GM12878 (cell line): ENCODE data around the gene FCN2. TPM values are rescaled to one million over a fixed set of nuclear protein-coding genes. Genes with fewer than 3 reads are reported as not detected.

ENCODE experiments used
- ATAC-seq: fragments of 200-7000 bp; cut with Tn5 transposase; 3 replicates; pipeline ENCODE4 v1.9.1; 2020; ENCODE audit warnings: mild to moderate bottlenecking, moderate library complexity
- BruUV-seq: library from RNA; stranded (reverse); fragments of 400-500 nt; replicated peaks from 2 replicates; lab custom pipeline; 2021; lab: Mats Ljungman, UMichigan
- CTCF ChIA-PET: fragments of 300-600 bp; sonication (Branson Sonifier 250); formaldehyde crosslinking; extraction: SDS; loops from one replicate; lab custom pipeline; 2021; ENCODE audit warnings: inconsistent platforms; lab: Yijun Ruan, JAX
- POLR2A ChIA-PET: fragments of 350-600 bp; formaldehyde crosslinking; extraction: SDS; loops from one replicate; lab custom pipeline; 2021; ENCODE audit warnings: inconsistent platforms; lab: Charles Lee
- RAD21 ChIA-PET: fragments of 300-600 bp; sonication (Branson Sonifier 250); formaldehyde crosslinking; loops from one replicate; lab custom pipeline; 2023; ENCODE audit warnings: antibody characterized with exemption; ENCODE audit not compliant: unreplicated experiment; lab: Charles Lee
- SMC1A ChIA-PET: fragments of 300-600 bp; sonication (Branson Sonifier 250); formaldehyde crosslinking; loops from one replicate; lab custom pipeline; 2023; ENCODE audit not compliant: unreplicated experiment, uncharacterized antibody; lab: Charles Lee
- DNase-seq: peaks from one replicate; pipeline ENCODE4 v3.0.0-alpha.2; 2011; ENCODE audit warnings: low read depth, low spot score
- FAIRE-seq: peaks from 3 replicates; lab custom pipeline; 2011; peaks lifted over from hg19 to GRCh38; lab: Jason Lieb, UNC
- H2AFZ ChIP-seq: 2 replicates; pipeline ENCODE4 v1.6.0; 2011; ENCODE audit warnings: low read depth, low read length, control low read depth; ENCODE audit not compliant: control insufficient read depth
- H3K27ac ChIP-seq: 2 replicates; pipeline ENCODE4 v1.5.1; 2011; ENCODE audit warnings: control low read depth; ENCODE audit not compliant: control insufficient read depth, insufficient read depth
- H3K27me3 ChIP-seq, 2 experiments: replicated peaks in 1 of 2; 2 replicates each; pipeline versions ENCODE4 v1.6.0 to v1.6.1; 2011; ENCODE audit warnings: low read length in 1 of 2; ENCODE audit not compliant: control insufficient read depth in 2 of 2, insufficient read depth in 2 of 2
- H3K36me3 ChIP-seq, 2 experiments: 2 replicates each; pipeline ENCODE4 v1.5.1; 2011; ENCODE audit warnings: low read length in 1 of 2; ENCODE audit not compliant: control insufficient read depth in 2 of 2, insufficient read depth in 2 of 2
- H3K4me1 ChIP-seq: 2 replicates; pipeline ENCODE4 v1.6.1; 2011; ENCODE audit warnings: mild to moderate bottlenecking, low read length, moderate library complexity, mixed read lengths; ENCODE audit not compliant: control insufficient read depth, insufficient read depth
- H3K4me2 ChIP-seq: 2 replicates; pipeline ENCODE4 v1.6.0; 2011; ENCODE audit warnings: control low read depth; ENCODE audit not compliant: control insufficient read depth, insufficient read depth
- H3K4me3 ChIP-seq: fragments of 200-600 bp; sonication (generic); 2 replicates; pipeline ENCODE4 v1.5.1; 2016
- H3K79me2 ChIP-seq: 2 replicates; pipeline ENCODE4 v1.6.0; 2011; ENCODE audit warnings: low read length; ENCODE audit not compliant: control insufficient read depth, insufficient read depth
- H3K9ac ChIP-seq: 2 replicates; pipeline ENCODE4 v1.8.0; 2011; ENCODE audit warnings: low read length, control low read depth, mixed read lengths; ENCODE audit not compliant: control insufficient read depth, insufficient read depth
- H3K9me3 ChIP-seq: replicated peaks from 3 replicates; pipeline ENCODE4 v1.5.1; 2011; ENCODE audit warnings: mild to moderate bottlenecking, low read length; ENCODE audit not compliant: control insufficient read depth, insufficient read depth
- H4K20me1 ChIP-seq: 2 replicates; pipeline ENCODE4 v1.6.0; 2011; ENCODE audit not compliant: control insufficient read depth, insufficient read depth
- ASH2L ChIP-seq: fragments of 300-600, 200-600 bp; sonication (generic); IDR thresholded peaks from 2 replicates; pipeline ENCODE4 v1.6.1; 2017; ENCODE audit warnings: low read depth, mild to moderate bottlenecking, borderline replicate concordance
- CBX3 ChIP-seq: fragments of 200-600 bp; sonication (generic); IDR thresholded peaks from 2 replicates; pipeline ENCODE4 v1.6.1; 2016; ENCODE audit warnings: low read depth, borderline replicate concordance
- CREB1 ChIP-seq: IDR thresholded peaks from 2 replicates; pipeline ENCODE4 v1.6.1; 2012; ENCODE audit warnings: low read depth, mild to moderate bottlenecking, inconsistent platforms
- FOXK2 ChIP-seq: fragments of 450-650 bp; IDR thresholded peaks from 2 replicates; pipeline ENCODE4 v1.6.1; 2017; ENCODE audit warnings: mild to moderate bottlenecking, moderate library complexity
- FOXM1 ChIP-seq: IDR thresholded peaks from 2 replicates; pipeline ENCODE4 v1.6.1; 2012; ENCODE audit warnings: low read depth, mild to moderate bottlenecking, inconsistent platforms, low read length, moderate library complexity
- HDAC2 ChIP-seq: fragments of 200-600 bp; sonication (generic); IDR thresholded peaks from 2 replicates; pipeline ENCODE4 v1.6.1; 2017
- MLLT1 ChIP-seq: fragments of 450-650 bp; IDR thresholded peaks from 2 replicates; pipeline ENCODE4 v1.6.1; 2016; ENCODE audit warnings: mild to moderate bottlenecking
- PAX8 ChIP-seq: fragments of 450-650 bp; IDR thresholded peaks from 2 replicates; pipeline ENCODE4 v1.6.1; 2017; ENCODE audit warnings: mild to moderate bottlenecking, moderate library complexity
- RBBP5 ChIP-seq: fragments of 200-600 bp; sonication (generic); conservative IDR thresholded peaks from 2 replicates; pipeline ENCODE4 v1.6.1; 2016
- ZBTB33 ChIP-seq: fragments of 450-650 bp; IDR thresholded peaks from 2 replicates; pipeline ENCODE4 v1.6.1; 2017; ENCODE audit warnings: mild to moderate bottlenecking
- ZNF274 ChIP-seq: IDR thresholded peaks from one replicate; pipeline ENCODE4 v1.8.0; 2011; ENCODE audit not compliant: insufficient read length, insufficient read depth
- WGBS: methylation state at CpG from one replicate; pipeline ENCODE4 v1.1.6; 2016; ENCODE audit warnings: low lambda C conversion rate; ENCODE audit not compliant: insufficient replicate concordance, insufficient coverage; ENCODE audit errors: missing lambda C conversion rate; 5-methylcytosine and 5-hydroxymethylcytosine counted together
- in situ Hi-C: fragments of 300-500 bp; cut with MboI; formaldehyde crosslinking; loops from 9 replicates; pipeline ENCODE4 v1.14.3; 2018; ENCODE audit warnings: mixed read lengths
- intact Hi-C: fragments of 100-400 bp; cut with micrococcal nuclease; formaldehyde crosslinking; loops from one replicate; pipeline ENCODE4 v1.14.2; 2022; ENCODE audit not compliant: unreplicated experiment
- polyA plus RNA-seq, 11 experiments: library from polyadenylated mRNA; depleted of rRNA in 4 of 11; unstranded in 6 of 11; stranded (reverse) in 5 of 11; fragments of >200 nt; fragmentation: Nextera tagmentation in 4 of 11; fragmentation: Illumina TruSeq in 1 of 11; extraction: Ambion mirVana in 4 of 11; extraction: Trizol in 1 of 11; gene quantifications; 1 replicate in 1 of 11; 2 replicates in 10 of 11; pipeline versions ENCODE4 v1.2.1 to v1.2.3, GENCODE V29; 2011 to 2016; ENCODE audit warnings: inconsistent platforms in 2 of 11, missing spikeins in 2 of 11, low read depth in 1 of 11
- total RNA-seq, 4 experiments: library from RNA; depleted of rRNA in 3 of 4; stranded (reverse); fragments of >200 nt in 3 of 4; fragmentation: Illumina TruSeq in 1 of 4; extraction: Trizol in 1 of 4; gene quantifications; 2 replicates each; pipeline versions ENCODE4 v1.2.1 to v1.2.3, GENCODE V29; 2013 to 2021

Gene FCN2
- total and polyA plus RNA-seq, 10 of the 15 experiments (the other 5 are each of a cell fraction or from before 2014, with no cell fraction given) = not detected

GRCh38 chr9:134891713-134892112 lies 11.1 kb downstream of the FCN2 start (continued):
- TF ChIP-seq MLLT1 (no peak), ZNF274 (no peak), ASH2L (no peak), PAX8 (no peak), CREB1 (no peak), CBX3 (no peak), HDAC2 (no peak), ZBTB33 (no peak), RBBP5 (no peak)

GRCh38 chr9:134892221-134892620 lies 11.6 kb downstream of the FCN2 start:
- in situ Hi-C loops = no loop called here
- no TSS peak for BruUV-seq
- H3K9me3 ChIP-seq = peaks cover 2% of the 10 kb centered on the region
- no peak overlapping the region for H2AFZ ChIP-seq
- TF ChIP-seq FOXK2 (no peak), ZBTB33 (no peak), FOXM1 (no peak)
- TF ChIP-seq, all 136 proteins: peak for 0
- Histone ChIP-seq H3K36me3 (no peaks in the 10 kb centered on the region), H3K79me2 (no peaks in the 10 kb centered on the region), H3K4me3 (no peak overlapping the region), H3K27me3 (no peaks in the 10 kb centered on the region; a peak in 1 of 4 replicates), H3K27ac (no peak overlapping the region), H3K9ac (no peak overlapping the region), H3K4me2 (no peak overlapping the region), H3K4me1 (peaks cover 9% of the 10 kb centered on the region; the same call in 1 of the 2 replicates), H4K20me1 (no peaks in the 10 kb centered on the region)
- CTCF ChIA-PET = no interaction called here
- DNase-seq (no peak), ATAC-seq (no peak), FAIRE-seq (no peak)
- RAD21 ChIA-PET = no interaction called here
- intact Hi-C loops = no loop called here
- POLR2A ChIA-PET = no interaction called here
- SMC1A ChIA-PET = no interaction called here
- 13% methylated on average over 6 of the region's 6 CpGs for WGBS
